Astrocyte of the spinal cord (primary cell): ENCODE measurements around the gene SEMA6A.

Experiments used
- DNase-seq: peaks from one replicate; pipeline ENCODE4 v3.0.0; 2011; ENCODE audit warnings: low read depth, low spot score
- H3K4me3 ChIP-seq: 2 replicates; pipeline ENCODE4 v1.5.1; 2011; ENCODE audit warnings: low read depth, mild to moderate bottlenecking, low read length, moderate library complexity
- in situ Hi-C: cut with HindIII; loops from 2 replicates; pipeline ENCODE4 v1.10.0; 2017; ENCODE audit warnings: low sequenced_read_pairs
- TF ChIP-seq, protein P1 (sequence below): IDR thresholded peaks from 2 replicates; pipeline ENCODE4 v1.5.1; 2012; ENCODE audit warnings: low read depth, mild to moderate bottlenecking, low read length, inconsistent platforms

Gene SEMA6A

DNA sequence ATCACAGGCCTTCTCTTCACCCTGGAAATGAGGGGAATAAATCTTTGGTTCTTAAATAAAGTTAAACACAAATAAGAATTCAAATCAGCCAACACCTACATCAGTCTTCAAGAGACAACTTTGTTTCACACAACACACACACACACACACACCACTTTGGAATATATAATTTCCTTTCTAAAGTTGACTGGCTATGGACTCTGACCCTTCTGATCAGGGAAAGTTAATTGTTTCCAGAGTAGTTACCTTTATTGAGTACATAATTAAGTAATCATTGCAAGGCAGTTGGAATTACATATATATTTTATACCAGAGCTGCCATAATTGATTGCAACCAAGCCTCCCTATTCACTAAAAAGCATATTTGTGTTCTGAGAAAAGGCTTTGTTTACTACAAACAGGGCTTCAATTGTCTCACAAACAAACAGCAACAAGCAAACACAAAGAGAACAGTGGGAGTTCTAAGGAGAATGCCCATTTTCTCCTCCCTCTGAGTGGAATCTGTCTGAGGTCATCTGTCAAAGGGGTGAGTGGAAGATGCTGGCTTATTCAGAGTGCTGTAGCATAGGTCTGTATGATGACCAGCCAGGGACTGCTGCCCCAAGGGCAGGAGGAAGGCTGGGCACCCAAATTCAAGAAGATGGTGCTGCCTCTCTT is 136.6 kb downstream of the SEMA6A start:
- TF ChIP-seq, protein P1, sequence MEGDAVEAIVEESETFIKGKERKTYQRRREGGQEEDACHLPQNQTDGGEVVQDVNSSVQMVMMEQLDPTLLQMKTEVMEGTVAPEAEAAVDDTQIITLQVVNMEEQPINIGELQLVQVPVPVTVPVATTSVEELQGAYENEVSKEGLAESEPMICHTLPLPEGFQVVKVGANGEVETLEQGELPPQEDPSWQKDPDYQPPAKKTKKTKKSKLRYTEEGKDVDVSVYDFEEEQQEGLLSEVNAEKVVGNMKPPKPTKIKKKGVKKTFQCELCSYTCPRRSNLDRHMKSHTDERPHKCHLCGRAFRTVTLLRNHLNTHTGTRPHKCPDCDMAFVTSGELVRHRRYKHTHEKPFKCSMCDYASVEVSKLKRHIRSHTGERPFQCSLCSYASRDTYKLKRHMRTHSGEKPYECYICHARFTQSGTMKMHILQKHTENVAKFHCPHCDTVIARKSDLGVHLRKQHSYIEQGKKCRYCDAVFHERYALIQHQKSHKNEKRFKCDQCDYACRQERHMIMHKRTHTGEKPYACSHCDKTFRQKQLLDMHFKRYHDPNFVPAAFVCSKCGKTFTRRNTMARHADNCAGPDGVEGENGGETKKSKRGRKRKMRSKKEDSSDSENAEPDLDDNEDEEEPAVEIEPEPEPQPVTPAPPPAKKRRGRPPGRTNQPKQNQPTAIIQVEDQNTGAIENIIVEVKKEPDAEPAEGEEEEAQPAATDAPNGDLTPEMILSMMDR = no peak
- H3K4me3 ChIP-seq = no peak overlapping the region
- no peak for DNase-seq
- in situ Hi-C loops = no loop called here

DNA sequence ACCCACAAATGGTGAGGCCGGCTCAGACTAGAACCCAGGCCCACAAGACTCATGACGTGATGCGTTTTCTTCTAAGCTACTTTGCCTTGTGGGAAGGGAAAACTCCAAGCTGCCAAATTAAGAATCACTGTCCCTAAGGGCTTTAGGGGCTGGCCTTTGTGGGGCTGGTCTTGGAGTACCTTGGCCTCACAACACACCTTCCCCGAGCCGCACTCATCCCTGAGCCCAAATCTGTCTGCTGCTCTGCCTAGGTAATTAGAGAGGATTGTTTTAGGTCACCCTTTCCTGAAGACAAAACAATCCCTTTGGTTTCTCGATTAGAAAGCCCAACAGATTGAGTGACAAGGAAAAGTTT is 137.3 kb downstream of the SEMA6A start:
- DNase-seq = no peak
- in situ Hi-C loops = no loop called here
- H3K4me3 ChIP-seq = no peak overlapping the region
- TF ChIP-seq, protein P1 = no peak

DNA sequence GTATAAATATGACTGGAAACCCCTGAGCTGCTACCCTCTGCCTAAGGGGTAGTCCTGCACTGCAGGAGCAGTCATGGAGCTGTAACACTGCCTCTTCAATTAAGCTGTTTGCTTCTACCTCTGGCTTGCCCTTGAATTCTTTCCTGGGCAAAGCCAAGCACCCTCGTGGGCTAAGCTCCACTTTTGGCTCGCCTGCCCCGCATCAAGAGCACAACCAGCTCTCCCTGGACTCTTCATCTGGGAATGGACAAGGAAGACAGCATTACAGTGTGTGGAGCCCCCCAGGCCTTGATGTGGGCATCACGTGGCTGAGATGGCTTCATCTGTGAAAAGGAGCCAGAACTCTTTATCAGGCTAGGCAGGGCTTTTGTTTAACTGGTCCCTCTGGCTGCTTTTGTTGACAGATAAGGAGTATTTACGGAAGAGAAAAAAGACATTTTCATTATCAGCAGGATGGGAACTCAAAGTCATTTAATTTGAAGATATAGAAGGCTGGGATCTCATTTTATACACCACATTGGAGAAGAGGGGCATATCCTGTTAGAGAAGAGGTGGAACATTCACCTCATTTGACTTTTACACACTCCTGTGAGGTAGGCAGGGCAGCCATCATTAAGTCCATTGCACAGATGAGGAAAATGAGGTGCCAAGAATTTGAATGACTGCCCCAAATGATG is 137.8 kb downstream of the SEMA6A start:
- in situ Hi-C loops = no loop called here

DNA sequence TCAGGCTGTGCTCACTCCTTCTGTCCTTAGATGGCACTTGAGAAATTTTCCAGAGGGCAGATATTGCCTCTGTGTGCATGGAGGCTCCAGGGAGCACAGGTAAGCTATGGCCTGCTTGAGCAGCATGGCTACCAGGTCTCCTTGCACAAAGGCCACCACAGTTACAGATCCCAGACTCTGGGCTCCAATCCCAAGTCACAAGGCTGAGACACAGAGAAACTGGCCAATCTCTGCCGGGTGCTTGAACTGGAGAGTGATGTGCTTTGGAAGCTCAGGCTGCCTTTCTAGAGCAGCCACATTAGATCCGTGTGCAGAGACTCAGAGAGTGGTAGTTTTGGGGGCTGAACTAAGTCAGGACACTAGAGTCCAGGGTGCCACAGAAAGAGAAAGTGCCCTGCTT is 145.7 kb downstream of the SEMA6A start:
- in situ Hi-C loops = no loop called here
- no peak overlapping the region for H3K4me3 ChIP-seq
- TF ChIP-seq, protein P1 = no peak
- no peak for DNase-seq

More for the DNA sequence above, 137.8 kb downstream of the SEMA6A start:
- H3K4me3 ChIP-seq = no peak overlapping the region
- TF ChIP-seq, protein P1 = no peak
- DNase-seq = no peak

DNA sequence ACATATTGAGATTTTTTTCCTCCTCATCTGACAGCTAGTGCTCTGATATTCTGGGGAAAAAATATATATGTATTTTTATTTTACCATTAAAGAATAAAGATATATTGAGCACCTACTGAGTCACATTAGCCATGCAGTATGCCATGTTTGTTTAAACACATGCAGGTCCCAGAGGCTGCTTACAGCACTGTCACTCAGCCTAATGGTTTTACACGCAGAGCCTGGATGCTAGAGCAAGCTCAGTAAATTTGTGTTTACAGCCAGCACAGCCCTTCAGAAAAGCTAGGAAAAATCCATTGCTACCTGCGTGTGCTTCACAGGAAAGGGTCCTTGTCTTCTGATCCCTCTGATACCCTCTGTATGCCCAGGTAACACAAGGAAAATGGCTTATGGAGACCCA is 146.2 kb downstream of the SEMA6A start:
- in situ Hi-C loops = no loop called here
- no peak overlapping the region for H3K4me3 ChIP-seq
- DNase-seq = no peak
- TF ChIP-seq, protein P1 = no peak

DNA sequence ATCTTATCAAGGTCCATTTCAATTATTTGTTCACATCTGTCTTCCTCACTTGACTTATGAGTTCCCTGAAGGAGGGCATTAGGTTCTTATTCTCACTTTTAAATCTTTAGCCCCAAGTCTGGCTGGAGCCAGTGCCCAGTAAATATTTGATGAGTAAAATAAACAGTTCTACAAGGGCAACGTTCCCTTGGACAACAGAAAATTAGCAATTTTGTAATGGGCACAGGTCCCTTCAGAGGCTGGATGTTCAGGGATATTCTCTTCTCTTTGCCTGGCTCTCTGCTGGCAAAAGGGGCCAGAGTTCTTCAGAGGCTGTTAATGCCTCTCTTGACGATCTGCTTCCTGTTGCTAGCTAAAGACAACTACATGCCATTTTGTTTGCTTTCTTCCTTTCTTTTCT is 149.7 kb downstream of the SEMA6A start:
- DNase-seq = no peak
- H3K4me3 ChIP-seq = no peak overlapping the region
- in situ Hi-C loops = no loop called here
- TF ChIP-seq, protein P1 = no peak
